GM23338 (cell line): ENCODE results near the gene DMRTB1.

Experiments used
- CREB1 ChIP-seq: fragments of 250-450 bp; sonication (Bioruptor Pico); IDR thresholded peaks from 2 replicates; pipeline ENCODE4 v1.5.0; 2020; ENCODE audit warnings: low read depth, mild to moderate bottlenecking, moderate library complexity
- CTCF ChIP-seq, 2 experiments: fragments of 200-600 bp in 1 of 2; sonication (generic) in 1 of 2; conservative IDR thresholded peaks; 2 replicates each; pipeline versions ENCODE4 v1.5.1 to v1.6.1; 2016 to 2017; ENCODE audit warnings: antibody characterized with exemption in 2 of 2, low read depth in 2 of 2, mild to moderate bottlenecking in 2 of 2, moderate library complexity in 1 of 2
- EZH2 ChIP-seq: fragments of 200-600 bp; sonication (generic); IDR thresholded peaks from one replicate; pipeline ENCODE4 v1.8.0; 2017; ENCODE audit warnings: antibody characterized with exemption, mild to moderate bottlenecking, low read depth; ENCODE audit not compliant: unreplicated experiment
- EZH2phosphoT487 ChIP-seq: fragments of 200-600 bp; sonication (generic); IDR thresholded peaks from one replicate; pipeline ENCODE4 v1.8.1; 2018; ENCODE audit warnings: antibody characterized with exemption; ENCODE audit not compliant: unreplicated experiment
- NANOG ChIP-seq: IDR thresholded peaks from 2 replicates; pipeline ENCODE4 v1.6.1; 2016; ENCODE audit warnings: antibody characterized with exemption, borderline replicate concordance
- POLR2AphosphoS5 ChIP-seq: IDR thresholded peaks from 2 replicates; pipeline ENCODE4 v1.6.1; 2016; ENCODE audit warnings: antibody characterized with exemption, low read depth
- REST ChIP-seq: IDR thresholded peaks from one replicate; pipeline ENCODE4 v1.6.1; 2018; ENCODE audit warnings: antibody characterized with exemption; ENCODE audit not compliant: unreplicated experiment
- STAT1 ChIP-seq: IDR thresholded peaks from one replicate; pipeline ENCODE4 v1.6.1; 2016; ENCODE audit warnings: antibody characterized with exemption; ENCODE audit not compliant: unreplicated experiment
- ZNF114 ChIP-seq: fragments of 250-450 bp; sonication (Bioruptor Pico); IDR thresholded peaks from 2 replicates; pipeline ENCODE4 v1.5.0; 2020; ENCODE audit warnings: mild to moderate bottlenecking, moderate library complexity
- ZNF331 ChIP-seq: fragments of 250-450 bp; sonication (Bioruptor Pico); IDR thresholded peaks from 2 replicates; pipeline ENCODE4 v1.5.0; 2020; ENCODE audit warnings: low read depth, mild to moderate bottlenecking, moderate library complexity

- TF ChIP-seq POLR2AphosphoS5 (no peak), CTCF (conservative IDR thresholded peaks at IDR 0.05; ENCODE audit: low read depth in 2 of 2) (peak; percentile 10 to 24; a peak in 2 of 4 replicates), CREB1 (no peak), EZH2 (no peak), ZNF114 (CRISPR knock-in tag) (no peak), EZH2phosphoT487 (no peak), STAT1 (no peak), REST (no peak), NANOG (no peak), ZNF331 (no peak)
These were observed 21.5 kb downstream of the DMRTB1 start for GRCh38 chr1:53480678-53481077.
